OCI-LY1 (cell line): ENCODE data around the gene BUB1.

Experiments used
- H2AFZ ChIP-seq: fragments of 200-600 bp; sonication (generic), shearing (Covaris generic); 2 replicates; pipeline ENCODE4 v1.6.0; 2014; ENCODE audit warnings: antibody characterized with exemption, mild to moderate bottlenecking, low read length
- H3F3A ChIP-seq: fragments of 200-600 bp; sonication (generic), shearing (Covaris generic); 2 replicates; pipeline ENCODE4 v1.6.0; 2014; ENCODE audit warnings: mild to moderate bottlenecking, antibody characterized with exemption, low read length, moderate library complexity; ENCODE audit not compliant: insufficient read depth
- H3K27ac ChIP-seq: fragments of 200-600 bp; sonication (generic); 2 replicates; pipeline ENCODE4 v1.5.1; 2014; ENCODE audit warnings: low read length, mixed run types, mild to moderate bottlenecking, low read depth; ENCODE audit not compliant: poor library complexity, severe bottlenecking
- H3K27me3 ChIP-seq: fragments of 200-600 bp; sonication (generic); 2 replicates; pipeline ENCODE4 v1.6.0; 2014; ENCODE audit warnings: antibody characterized with exemption, mild to moderate bottlenecking, low read length, moderate library complexity; ENCODE audit not compliant: insufficient read depth
- H3K36me3 ChIP-seq: fragments of 200-600 bp; sonication (generic); 2 replicates; pipeline ENCODE4 v1.6.1; 2014; ENCODE audit warnings: mild to moderate bottlenecking, antibody characterized with exemption, low read length, moderate library complexity, mixed read lengths; ENCODE audit not compliant: insufficient read depth
- H3K4me1 ChIP-seq: fragments of 200-600 bp; sonication (generic); 2 replicates; pipeline ENCODE4 v1.5.1; 2014; ENCODE audit warnings: mild to moderate bottlenecking, low read length, moderate library complexity; ENCODE audit not compliant: insufficient read depth, severe bottlenecking
- H3K4me2 ChIP-seq: fragments of 200-600 bp; sonication (generic), shearing (Covaris generic); 2 replicates; pipeline ENCODE4 v1.6.1; 2014; ENCODE audit warnings: low read length
- H3K4me3 ChIP-seq: fragments of 200-600 bp; sonication (generic); 2 replicates; pipeline ENCODE4 v1.5.1; 2014; ENCODE audit warnings: low read length, low read depth, mild to moderate bottlenecking, mixed read lengths; ENCODE audit not compliant: poor library complexity, severe bottlenecking
- H3K79me2 ChIP-seq: fragments of 200-600 bp; shearing (Covaris generic); 2 replicates; pipeline ENCODE4 v1.6.1; 2016; ENCODE audit warnings: mixed run types, low read length, mixed read lengths; ENCODE audit not compliant: insufficient read depth
- H3K9ac ChIP-seq: fragments of 200-600 bp; sonication (generic), shearing (Covaris generic); 2 replicates; pipeline ENCODE4 v1.6.1; 2014; ENCODE audit warnings: mild to moderate bottlenecking, low read length, mixed read lengths
- H3K9me2 ChIP-seq: fragments of 200-600 bp; sonication (generic), shearing (Covaris generic); 2 replicates; pipeline ENCODE4 v1.6.1; 2014; ENCODE audit warnings: low read depth, mild to moderate bottlenecking, low read length, mixed read lengths
- H3K9me3 ChIP-seq: fragments of 200-600 bp; shearing (Covaris generic); 2 replicates; pipeline ENCODE4 v1.6.1; 2014; ENCODE audit warnings: low read length, mixed read lengths
- H4K20me1 ChIP-seq: fragments of 200-600 bp; sonication (generic), shearing (Covaris generic); 2 replicates; pipeline ENCODE4 v1.6.0; 2016; ENCODE audit warnings: mild to moderate bottlenecking, low read length; ENCODE audit not compliant: insufficient read depth
- EZH2 ChIP-seq: fragments of 200-600 bp; sonication (generic), shearing (Covaris generic); IDR thresholded peaks from 2 replicates; pipeline ENCODE4 v1.8.0; 2017; ENCODE audit warnings: borderline replicate concordance, mixed run types, mild to moderate bottlenecking, antibody characterized with exemption, low read length, moderate library complexity, mixed read lengths
- TF ChIP-seq, protein P1 (sequence below): fragments of 200-600 bp; sonication (generic), shearing (Covaris generic); IDR thresholded peaks from 2 replicates; pipeline ENCODE4 v1.5.1; 2017; ENCODE audit warnings: mild to moderate bottlenecking, antibody characterized with exemption, low read length, moderate library complexity, mixed read lengths

Gene BUB1

DNA sequence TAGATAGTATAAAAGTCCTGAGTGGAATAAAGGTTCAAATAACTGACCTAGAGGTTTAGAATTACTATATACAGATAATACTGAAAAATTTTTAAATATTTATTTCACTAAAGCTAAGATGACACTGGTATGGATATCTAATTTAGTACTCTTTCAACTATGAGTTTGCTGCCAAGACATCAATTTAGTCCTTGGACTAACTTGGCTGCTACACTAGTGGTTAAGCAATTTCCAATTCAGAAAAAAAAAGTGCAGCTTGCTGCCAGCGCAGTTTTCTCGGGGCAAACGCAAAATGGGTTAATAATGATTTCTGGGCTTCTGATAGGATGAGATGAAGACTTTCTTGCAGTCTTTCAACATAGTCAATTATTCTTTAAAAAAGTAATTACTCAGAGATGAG, 10.8 kb downstream of the BUB1 start:
- peaks cover 97% of the 10 kb centered on the region for H3K36me3 ChIP-seq

DNA sequence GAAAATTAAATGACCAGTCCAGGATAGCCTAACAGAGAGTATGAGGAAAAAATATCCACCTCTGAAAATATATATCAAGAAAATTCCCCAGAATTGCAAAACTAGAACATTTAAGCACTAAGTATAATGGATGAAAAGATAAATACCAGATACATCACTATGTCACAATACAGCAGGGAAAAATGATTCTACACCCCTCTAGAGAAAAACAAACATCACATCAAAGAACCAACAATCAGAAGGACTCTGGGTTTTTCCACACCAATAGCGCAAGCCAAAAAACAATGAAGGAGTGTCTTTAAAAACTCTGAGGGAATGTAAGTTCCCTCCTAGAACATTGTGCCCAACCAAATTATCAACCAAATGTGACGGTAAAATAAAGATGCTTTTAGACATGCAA, 13.7 kb downstream of the BUB1 start:
- Histone ChIP-seq H3K4me2 (no peak overlapping the region), H3K79me2 (peaks cover 11% of the 10 kb centered on the region; the same call in 1 of the 2 replicates), H3K9ac (no peak overlapping the region), H3K9me3 (no peaks in the 10 kb centered on the region), H2AFZ (no peak overlapping the region), H3K27ac (no peak overlapping the region), H3K36me3 (peaks cover 97% of the 10 kb centered on the region), H3K27me3 (no peaks in the 10 kb centered on the region), H4K20me1 (no peaks in the 10 kb centered on the region), H3K4me3 (no peak overlapping the region), H3F3A (no peaks in the 10 kb centered on the region), H3K4me1 (no peaks in the 10 kb centered on the region), H3K9me2 (no peaks in the 10 kb centered on the region)
- no peak for TF ChIP-seq EZH2
- TF ChIP-seq, protein P1, sequence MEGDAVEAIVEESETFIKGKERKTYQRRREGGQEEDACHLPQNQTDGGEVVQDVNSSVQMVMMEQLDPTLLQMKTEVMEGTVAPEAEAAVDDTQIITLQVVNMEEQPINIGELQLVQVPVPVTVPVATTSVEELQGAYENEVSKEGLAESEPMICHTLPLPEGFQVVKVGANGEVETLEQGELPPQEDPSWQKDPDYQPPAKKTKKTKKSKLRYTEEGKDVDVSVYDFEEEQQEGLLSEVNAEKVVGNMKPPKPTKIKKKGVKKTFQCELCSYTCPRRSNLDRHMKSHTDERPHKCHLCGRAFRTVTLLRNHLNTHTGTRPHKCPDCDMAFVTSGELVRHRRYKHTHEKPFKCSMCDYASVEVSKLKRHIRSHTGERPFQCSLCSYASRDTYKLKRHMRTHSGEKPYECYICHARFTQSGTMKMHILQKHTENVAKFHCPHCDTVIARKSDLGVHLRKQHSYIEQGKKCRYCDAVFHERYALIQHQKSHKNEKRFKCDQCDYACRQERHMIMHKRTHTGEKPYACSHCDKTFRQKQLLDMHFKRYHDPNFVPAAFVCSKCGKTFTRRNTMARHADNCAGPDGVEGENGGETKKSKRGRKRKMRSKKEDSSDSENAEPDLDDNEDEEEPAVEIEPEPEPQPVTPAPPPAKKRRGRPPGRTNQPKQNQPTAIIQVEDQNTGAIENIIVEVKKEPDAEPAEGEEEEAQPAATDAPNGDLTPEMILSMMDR = no peak

More for the DNA sequence above, 10.8 kb downstream of the BUB1 start:
- TF ChIP-seq, protein P1 = no peak
- no peak for TF ChIP-seq EZH2
- no peaks in the 10 kb centered on the region for H3K9me3 ChIP-seq
- H2AFZ ChIP-seq = no peak overlapping the region
- H3K4me1 ChIP-seq = no peaks in the 10 kb centered on the region
- no peak overlapping the region for H3K9ac ChIP-seq
- H3F3A ChIP-seq = no peaks in the 10 kb centered on the region
- peaks cover 11% of the 10 kb centered on the region; the same call in 1 of the 2 replicates for H3K79me2 ChIP-seq
- H3K4me3 ChIP-seq = no peak overlapping the region
- H3K9me2 ChIP-seq = no peaks in the 10 kb centered on the region
- no peak overlapping the region for H3K27ac ChIP-seq
- H3K4me2 ChIP-seq = no peak overlapping the region
- no peaks in the 10 kb centered on the region for H4K20me1 ChIP-seq
- H3K27me3 ChIP-seq = no peaks in the 10 kb centered on the region

GRCh38 chr2:110662560-110662959, 15.3 kb downstream of the BUB1 start:
- no peak overlapping the region for H2AFZ ChIP-seq
- TF ChIP-seq, protein P1 = no peak
- TF ChIP-seq EZH2 = no peak
- H4K20me1 ChIP-seq = no peaks in the 10 kb centered on the region
- H3F3A ChIP-seq = no peaks in the 10 kb centered on the region
- no peak overlapping the region for H3K4me3 ChIP-seq
- H3K27ac ChIP-seq = no peak overlapping the region
- no peaks in the 10 kb centered on the region for H3K9me2 ChIP-seq
- no peak overlapping the region for H3K4me2 ChIP-seq
- H3K9ac ChIP-seq = no peak overlapping the region
- no peaks in the 10 kb centered on the region for H3K4me1 ChIP-seq
- peaks cover 11% of the 10 kb centered on the region; the same call in 1 of the 2 replicates for H3K79me2 ChIP-seq
- peaks cover 97% of the 10 kb centered on the region for H3K36me3 ChIP-seq
- H3K27me3 ChIP-seq = no peaks in the 10 kb centered on the region
- H3K9me3 ChIP-seq = no peaks in the 10 kb centered on the region
